NCI-H1694 treated with DMSO at 0.1 percent for 48 hours (cell line): Measurements from ENCODE around the gene WWOX.

Source experiments
- DNase-seq: peaks from one replicate; lab custom pipeline; 2025; lab: John Stamatoyannopoulos, UW

Gene WWOX

GRCh38 chr16:78768718-78769117 is 669.3 kb downstream of the WWOX start:
- DNase-seq = no peak

GRCh38 chr16:78770353-78771091 is 671.1 kb downstream of the WWOX start:
- DNase-seq = peak; percentile 16

GRCh38 chr16:78773291-78773702 is 673.8 kb downstream of the WWOX start:
- no peak for DNase-seq

- DNase-seq = no peak
Observed at GRCh38 chr16:78773706-78774105, 674.3 kb downstream of the WWOX start.

GRCh38 chr16:78775161-78775561 is 675.7 kb downstream of the WWOX start:
- no peak for DNase-seq

GRCh38 chr16:78778101-78779004 is 678.9 kb downstream of the WWOX start:
- DNase-seq = no peak

- no peak for DNase-seq
Observed at GRCh38 chr16:78780808-78781207, 681.4 kb downstream of the WWOX start.

GRCh38 chr16:78782572-78782971 is 683.1 kb downstream of the WWOX start:
- DNase-seq = no peak

GRCh38 chr16:78783570-78784079 is 684.2 kb downstream of the WWOX start:
- DNase-seq = no peak

GRCh38 chr16:78784771-78785170 is 685.3 kb downstream of the WWOX start:
- DNase-seq = no peak

- no peak for DNase-seq
Observed at GRCh38 chr16:78785218-78785617, 685.8 kb downstream of the WWOX start.

- DNase-seq = no peak
Observed at GRCh38 chr16:78786635-78787034, 687.2 kb downstream of the WWOX start.

GRCh38 chr16:78788276-78788675 is 688.8 kb downstream of the WWOX start:
- no peak for DNase-seq

GRCh38 chr16:78788696-78789095 is 689.2 kb downstream of the WWOX start:
- DNase-seq = no peak

GRCh38 chr16:78789561-78789960 is 690.1 kb downstream of the WWOX start:
- peak; percentile 5 for DNase-seq

GRCh38 chr16:78791011-78791410 is 691.6 kb downstream of the WWOX start:
- DNase-seq = no peak

GRCh38 chr16:78791926-78792325 is 692.5 kb downstream of the WWOX start:
- no peak for DNase-seq

- no peak for DNase-seq
Observed at GRCh38 chr16:78792952-78793351, 693.5 kb downstream of the WWOX start.

GRCh38 chr16:78794581-78795250 is 695.3 kb downstream of the WWOX start:
- DNase-seq = no peak

GRCh38 chr16:78795433-78795832 is 696.0 kb downstream of the WWOX start:
- no peak for DNase-seq

GRCh38 chr16:78796221-78796866 is 696.9 kb downstream of the WWOX start:
- no peak for DNase-seq

- no peak for DNase-seq
Observed at GRCh38 chr16:78799429-78799828, 700.0 kb downstream of the WWOX start.
